Liver (tissue), 9 donors: ENCODE results near the gene DDR1. TPM values are rescaled to one million over a fixed set of nuclear protein-coding genes. Genes with fewer than 3 reads are reported as not detected.

Source experiments
- DNase-seq: peaks from one replicate; pipeline ENCODE4 v3.0.0-alpha.2; 2017; ENCODE audit warnings: low spot score
- H3K27ac ChIP-seq, 2 donors: one replicate each; pipeline ENCODE4 v1.7.0; 2013; ENCODE audit warnings: inconsistent platforms in 2 of 2, low read length in 2 of 2, control low read depth in 1 of 2, low read depth in 1 of 2, mild to moderate bottlenecking in 1 of 2
- H3K27me3 ChIP-seq, 4 donors: one replicate each; pipeline versions ENCODE4 v1.6.1 to v1.7.0; 2013; ENCODE audit warnings: low read length in 3 of 4, inconsistent platforms in 1 of 4, mild to moderate bottlenecking in 1 of 4, moderate library complexity in 1 of 4; ENCODE audit not compliant: control insufficient read depth in 4 of 4, insufficient read depth in 4 of 4
- H3K36me3 ChIP-seq, 4 donors: one replicate each; pipeline versions ENCODE4 v1.6.1 to v1.7.0; 2013; ENCODE audit warnings: low read length in 3 of 4, mild to moderate bottlenecking in 3 of 4, low read depth in 1 of 4, moderate library complexity in 1 of 4; ENCODE audit not compliant: control insufficient read depth in 4 of 4, insufficient read depth in 3 of 4
- H3K4me1 ChIP-seq, 4 donors: one replicate each; pipeline versions ENCODE4 v1.6.1 to v1.7.0; 2013; ENCODE audit warnings: low read length in 3 of 4, mild to moderate bottlenecking in 3 of 4, moderate library complexity in 1 of 4; ENCODE audit not compliant: control insufficient read depth in 4 of 4, insufficient read depth in 4 of 4
- H3K4me3 ChIP-seq, 3 donors: one replicate each; pipeline versions ENCODE4 v1.6.1 to v1.7.0; 2013; ENCODE audit warnings: low read length in 3 of 3, control low read depth in 1 of 3, low read depth in 1 of 3, mild to moderate bottlenecking in 1 of 3
- H3K9ac ChIP-seq, 2 donors: one replicate each; pipeline ENCODE4 v1.7.0; 2013; ENCODE audit warnings: low read length in 2 of 2, mild to moderate bottlenecking in 2 of 2, moderate library complexity in 2 of 2, control low read depth in 1 of 2, low read depth in 1 of 2
- H3K9me3 ChIP-seq, 4 donors: one replicate each; pipeline versions ENCODE4 v1.6.1 to v1.7.0; 2013; ENCODE audit warnings: low read length in 3 of 4; ENCODE audit not compliant: control insufficient read depth in 4 of 4
- ATF3 ChIP-seq: IDR thresholded peaks from 2 replicates; pipeline ENCODE4 v1.6.1; 2016; ENCODE audit warnings: antibody characterized with exemption
- EGR1 ChIP-seq, 2 donors: IDR thresholded peaks; 2 replicates each; pipeline ENCODE4 v1.6.1; 2016 to 2018; ENCODE audit warnings: antibody characterized with exemption in 2 of 2, low read depth in 2 of 2
- FOXA1 ChIP-seq: IDR thresholded peaks from 2 replicates; pipeline ENCODE4 v1.6.1; 2016; ENCODE audit warnings: antibody characterized with exemption
- FOXA2 ChIP-seq: IDR thresholded peaks from 2 replicates; pipeline ENCODE4 v1.6.1; 2016; ENCODE audit warnings: antibody characterized with exemption
- HNF4A ChIP-seq, 2 donors: conservative IDR thresholded peaks; 2 replicates each; pipeline ENCODE4 v1.6.1; 2016; ENCODE audit warnings: antibody characterized with exemption in 2 of 2, mild to moderate bottlenecking in 2 of 2
- JUND ChIP-seq, 2 donors: IDR thresholded peaks; 2 replicates each; pipeline ENCODE4 v1.6.1; 2016; ENCODE audit warnings: antibody characterized with exemption in 2 of 2
- NR2F2 ChIP-seq: IDR thresholded peaks from 2 replicates; pipeline ENCODE4 v1.6.1; 2016; ENCODE audit warnings: antibody characterized with exemption
- TAF1 ChIP-seq: conservative IDR thresholded peaks from 2 replicates; pipeline ENCODE4 v1.6.1; 2016; ENCODE audit warnings: antibody characterized with exemption, mild to moderate bottlenecking
- YY1 ChIP-seq: IDR thresholded peaks from 2 replicates; pipeline ENCODE4 v1.6.1; 2016; ENCODE audit warnings: antibody characterized with exemption, mild to moderate bottlenecking
- WGBS: extraction: QIAGEN DNeasy Blood & Tissue Kit; methylation state at CpG from one replicate; pipeline ENCODE4 v1.1.7; 2013; 5-methylcytosine and 5-hydroxymethylcytosine counted together
- polyA plus RNA-seq, 2 donors: library from polyadenylated mRNA; stranded (reverse) in 1 of 2; unstranded in 1 of 2; fragments of 200-250 nt in 1 of 2; fragments of >200 nt in 1 of 2; fragmentation: Nextera tagmentation in 1 of 2; extraction: Ambion mirVana in 1 of 2; gene quantifications; one replicate each; pipeline versions ENCODE4 v1.2.1 to v1.2.3, GENCODE V29; 2013 to 2015
- total RNA-seq, 2 donors: library from RNA; depleted of rRNA; stranded (reverse); fragments of >200 nt; gene quantifications; one replicate each; pipeline ENCODE4 v1.2.3, GENCODE V29; 2014
- TF ChIP-seq, protein P1 (sequence below): IDR thresholded peaks from 2 replicates; pipeline ENCODE4 v1.6.1; 2016; ENCODE audit warnings: antibody characterized with exemption
- TF ChIP-seq, protein P2 (sequence below): fragments of 150-350 bp; IDR thresholded peaks from 2 replicates; pipeline ENCODE4 v1.5.1; 2017; ENCODE audit warnings: improper control_type of control experiment, low read depth, low read length; ENCODE audit not compliant: missing input control
- donor health status: healthy.
- donor health status: healthy.
- donor health status: healthy.
- donor health status: healthy.
- donor health status: healthy.

The DDR1 gene
- total and polyA plus RNA-seq, 4 donors: 1.2 to 5.3 (median 4.4) TPM

DNA sequence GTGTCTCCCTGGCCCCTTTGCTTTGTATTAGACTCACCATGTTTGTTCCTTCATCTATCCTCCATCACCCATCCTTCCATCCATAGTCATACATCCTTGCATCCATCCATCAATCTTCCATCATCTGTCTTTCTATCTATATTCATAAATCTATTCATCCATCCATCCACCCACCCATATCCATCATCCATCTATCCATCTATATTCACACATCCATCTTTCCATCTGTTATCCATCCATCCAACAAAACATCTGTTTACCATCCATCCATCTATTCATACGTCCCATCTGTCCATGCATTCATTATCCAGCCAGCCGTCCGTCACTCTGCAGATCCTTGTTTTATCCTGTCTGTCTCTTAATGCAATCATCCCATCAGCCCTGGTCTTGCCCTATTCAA is 10.6 kb downstream of the DDR1 start (continued):
- no peak for TF ChIP-seq TAF1
- TF ChIP-seq, protein P1, sequence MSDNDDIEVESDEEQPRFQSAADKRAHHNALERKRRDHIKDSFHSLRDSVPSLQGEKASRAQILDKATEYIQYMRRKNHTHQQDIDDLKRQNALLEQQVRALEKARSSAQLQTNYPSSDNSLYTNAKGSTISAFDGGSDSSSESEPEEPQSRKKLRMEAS: no peak
- no peak for TF ChIP-seq FOXA2
- TF ChIP-seq FOXA1: no peak
- no peak for TF ChIP-seq JUND (IDR thresholded peaks at IDR 0.05)
- TF ChIP-seq EGR1 (IDR thresholded peaks at IDR 0.05; ENCODE audit: low read depth in 2 of 2): no peak
- TF ChIP-seq HNF4A (conservative IDR thresholded peaks at IDR 0.05): no peak
- no peak for TF ChIP-seq ATF3
- no peak for TF ChIP-seq YY1

- 90% methylated on average over 10 of the region's 10 CpGs for WGBS
- no peak for DNase-seq
- H3K9ac ChIP-seq: no peak overlapping the region
Observed at GRCh38 chr6:30895343-30895742, 11.0 kb downstream of the DDR1 start.

GRCh38 chr6:30896541-30896940 is 12.2 kb downstream of the DDR1 start:
- Histone ChIP-seq H3K36me3 (peaks cover 0 to 19% (median 1%) of the 10 kb centered on the region in 4 donors), H3K27me3 (no peaks in the 10 kb centered on the region), H3K9ac (no peak overlapping the region), H3K9me3 (no peaks in the 10 kb centered on the region), H3K4me3 (no peak overlapping the region), H3K27ac (no peak overlapping the region), H3K4me1 (no peaks in the 10 kb centered on the region)
- TF ChIP-seq, protein P2, sequence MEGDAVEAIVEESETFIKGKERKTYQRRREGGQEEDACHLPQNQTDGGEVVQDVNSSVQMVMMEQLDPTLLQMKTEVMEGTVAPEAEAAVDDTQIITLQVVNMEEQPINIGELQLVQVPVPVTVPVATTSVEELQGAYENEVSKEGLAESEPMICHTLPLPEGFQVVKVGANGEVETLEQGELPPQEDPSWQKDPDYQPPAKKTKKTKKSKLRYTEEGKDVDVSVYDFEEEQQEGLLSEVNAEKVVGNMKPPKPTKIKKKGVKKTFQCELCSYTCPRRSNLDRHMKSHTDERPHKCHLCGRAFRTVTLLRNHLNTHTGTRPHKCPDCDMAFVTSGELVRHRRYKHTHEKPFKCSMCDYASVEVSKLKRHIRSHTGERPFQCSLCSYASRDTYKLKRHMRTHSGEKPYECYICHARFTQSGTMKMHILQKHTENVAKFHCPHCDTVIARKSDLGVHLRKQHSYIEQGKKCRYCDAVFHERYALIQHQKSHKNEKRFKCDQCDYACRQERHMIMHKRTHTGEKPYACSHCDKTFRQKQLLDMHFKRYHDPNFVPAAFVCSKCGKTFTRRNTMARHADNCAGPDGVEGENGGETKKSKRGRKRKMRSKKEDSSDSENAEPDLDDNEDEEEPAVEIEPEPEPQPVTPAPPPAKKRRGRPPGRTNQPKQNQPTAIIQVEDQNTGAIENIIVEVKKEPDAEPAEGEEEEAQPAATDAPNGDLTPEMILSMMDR: no peak
- 96% methylated on average over 13 of the region's 13 CpGs for WGBS
- no peak for DNase-seq

More at GRCh38 chr6:30895343-30895742, 11.0 kb downstream of the DDR1 start:
- Histone ChIP-seq H3K4me3 (no peak overlapping the region), H3K9me3 (no peaks in the 10 kb centered on the region), H3K36me3 (peaks cover 0 to 19% (median 1%) of the 10 kb centered on the region in 4 donors), H3K27me3 (no peaks in the 10 kb centered on the region), H3K4me1 (no peaks in the 10 kb centered on the region), H3K27ac (no peak overlapping the region)
- TF ChIP-seq, protein P1: no peak

GRCh38 chr6:30897882-30898281 is 13.6 kb downstream of the DDR1 start:
- Histone ChIP-seq H3K27me3 (no peaks in the 10 kb centered on the region), H3K9me3 (no peaks in the 10 kb centered on the region), H3K27ac (no peak overlapping the region), H3K9ac (no peak overlapping the region), H3K4me3 (no peak overlapping the region), H3K4me1 (no peaks in the 10 kb centered on the region), H3K36me3 (peaks cover 0 to 19% (median 1%) of the 10 kb centered on the region in 4 donors)
- WGBS: 89% methylated on average over 16 of the region's 16 CpGs
- TF ChIP-seq NR2F2 (no peak), JUND (IDR thresholded peaks at IDR 0.05) (no peak), TAF1 (no peak)
- TF ChIP-seq, protein P1: no peak
- no peak for DNase-seq
